NCI-H2029 (cell line): ENCODE data around the gene ITIH5.

Experiments
- DNase-seq: peaks from one replicate; lab custom pipeline; 2025; lab: John Stamatoyannopoulos, UW

The ITIH5 gene

DNA sequence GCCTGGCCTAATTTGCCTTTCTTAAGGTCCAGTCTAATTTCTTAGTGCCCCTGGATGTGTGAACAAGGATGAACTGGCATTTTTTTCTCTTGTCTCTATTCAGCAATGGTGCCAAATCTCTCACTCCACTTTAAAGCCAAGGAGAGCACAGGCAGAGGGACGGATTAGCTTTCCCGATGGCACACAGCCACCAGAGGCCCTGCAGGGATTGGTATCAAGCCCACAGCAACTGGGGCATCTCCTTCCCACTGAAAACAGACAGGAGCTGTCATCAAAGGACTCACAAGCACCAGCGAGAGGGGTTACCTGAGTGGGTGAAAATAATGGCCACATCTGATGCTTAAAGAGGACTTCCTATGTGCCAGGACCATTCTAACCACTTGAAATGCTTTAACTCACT, 83.1 kb downstream of the ITIH5 start:
- DNase-seq, result no peak

DNA sequence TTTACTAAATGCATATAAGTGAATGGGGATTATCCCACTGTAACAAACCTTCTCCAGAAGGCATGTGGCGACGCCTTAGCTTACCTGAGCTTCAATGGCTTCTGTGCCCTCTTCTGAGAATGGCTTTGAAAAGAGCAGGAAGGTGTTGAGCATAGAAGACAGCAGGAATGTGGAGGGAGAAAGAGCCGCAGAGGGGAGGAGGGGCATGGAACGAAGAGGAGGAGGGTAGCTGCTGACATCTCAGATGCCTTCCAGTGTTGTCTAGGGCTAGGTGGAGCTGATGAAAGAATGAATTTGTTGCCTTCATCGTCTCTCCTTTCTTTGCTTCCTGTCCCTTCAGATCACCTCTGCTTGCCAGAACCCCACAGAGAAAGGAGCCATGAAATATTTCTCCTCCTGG, 86.2 kb downstream of the ITIH5 start:
- no peak for DNase-seq

DNA sequence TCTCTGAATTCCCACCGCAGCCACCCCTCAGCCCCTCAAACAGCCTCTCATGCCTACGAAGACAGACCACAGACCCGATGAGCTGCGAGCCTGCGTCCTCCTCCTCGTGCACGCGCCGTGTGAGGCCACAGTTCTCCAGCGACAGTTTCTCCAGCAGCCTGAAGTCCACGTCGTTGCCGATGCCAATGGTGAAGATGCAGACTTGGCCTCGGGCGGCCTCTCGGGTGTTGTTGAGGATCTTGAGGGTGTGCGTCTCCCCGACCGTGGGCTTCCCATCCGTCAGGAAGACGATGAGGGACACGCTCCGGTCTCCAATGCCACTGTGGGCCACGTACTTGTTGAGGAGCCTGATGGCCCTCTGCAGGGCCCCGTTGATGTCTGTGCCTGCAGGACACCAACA, 87.1 kb downstream of the ITIH5 start:
- no peak for DNase-seq

DNA sequence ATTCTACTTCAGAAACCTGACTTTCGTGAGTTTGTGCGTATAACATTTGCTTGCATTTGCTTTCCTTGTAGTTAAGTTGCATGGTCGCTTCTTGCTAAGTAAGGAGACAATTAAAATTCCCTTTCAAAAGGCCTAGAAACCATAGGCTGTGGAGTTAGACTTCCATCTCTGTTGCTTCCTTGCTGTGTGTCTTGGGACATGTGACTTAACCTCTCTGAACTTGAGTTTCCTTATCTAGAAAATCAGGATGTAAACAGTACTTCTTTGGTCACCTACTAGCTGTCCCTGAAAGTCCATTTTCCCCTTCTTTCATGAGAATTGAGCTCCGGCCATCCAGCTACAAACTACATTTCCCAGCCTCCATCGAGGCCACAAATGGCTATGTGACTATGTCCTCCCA, 89.2 kb downstream of the ITIH5 start:
- no peak for DNase-seq

DNA sequence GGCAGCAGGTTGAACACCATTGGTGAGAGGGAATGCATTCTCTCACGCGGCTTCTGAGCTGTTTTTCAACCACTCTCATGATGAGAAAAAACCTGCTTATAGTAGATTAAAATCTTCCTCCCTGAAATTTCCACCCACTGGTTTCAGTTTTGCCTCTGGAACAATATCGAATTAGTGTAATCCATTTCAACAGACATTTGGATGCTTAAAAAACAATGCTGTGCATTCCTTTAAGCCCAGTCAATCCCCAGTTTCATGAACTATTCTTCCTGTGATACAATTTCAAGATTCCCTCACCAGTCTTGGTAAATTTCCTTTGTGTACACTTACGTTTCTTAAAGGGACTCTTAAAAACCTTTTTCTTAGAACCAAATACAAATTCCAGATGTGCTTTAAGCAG, 89.6 kb downstream of the ITIH5 start:
- DNase-seq, result no peak

DNA sequence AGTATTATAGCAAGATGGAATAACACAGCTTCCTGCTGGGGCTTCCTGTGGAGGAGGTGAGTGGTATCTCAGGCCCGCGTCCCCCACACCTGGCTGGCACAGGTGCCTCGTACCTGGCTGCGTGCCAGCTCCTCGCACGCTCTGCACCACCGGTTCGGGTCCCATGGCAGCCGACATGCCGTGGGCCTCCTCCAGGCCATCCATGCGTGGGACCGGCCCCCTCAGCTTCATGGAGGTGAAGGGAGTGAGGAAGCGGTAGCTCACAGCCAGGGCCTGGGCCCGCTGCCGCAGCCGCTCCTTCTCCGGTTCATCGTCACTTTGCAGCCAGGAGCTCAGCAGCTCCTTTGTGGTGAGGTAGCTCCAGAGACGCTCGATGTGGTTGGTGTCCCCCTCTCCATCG, 90.4 kb downstream of the ITIH5 start:
- no peak for DNase-seq

DNA sequence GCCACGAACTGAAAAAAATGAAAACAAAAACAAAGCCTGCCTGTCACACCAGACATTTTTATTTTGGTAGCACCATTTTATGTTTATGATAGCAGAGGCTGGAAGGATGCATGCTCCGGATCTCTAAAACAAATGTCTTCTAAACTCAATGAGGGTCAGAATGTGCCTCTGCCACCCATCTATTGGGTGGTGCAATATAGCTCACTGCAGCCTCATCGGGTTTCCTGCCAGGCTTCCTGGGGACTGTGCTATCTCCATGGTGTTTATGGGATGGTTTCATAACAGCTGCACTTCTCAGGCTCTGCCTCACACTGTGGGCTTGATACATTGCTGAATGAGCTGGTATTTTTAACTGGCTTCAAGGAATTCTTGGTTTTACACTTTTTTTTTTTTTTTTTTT, 94.4 kb downstream of the ITIH5 start:
- DNase-seq, result no peak

DNA sequence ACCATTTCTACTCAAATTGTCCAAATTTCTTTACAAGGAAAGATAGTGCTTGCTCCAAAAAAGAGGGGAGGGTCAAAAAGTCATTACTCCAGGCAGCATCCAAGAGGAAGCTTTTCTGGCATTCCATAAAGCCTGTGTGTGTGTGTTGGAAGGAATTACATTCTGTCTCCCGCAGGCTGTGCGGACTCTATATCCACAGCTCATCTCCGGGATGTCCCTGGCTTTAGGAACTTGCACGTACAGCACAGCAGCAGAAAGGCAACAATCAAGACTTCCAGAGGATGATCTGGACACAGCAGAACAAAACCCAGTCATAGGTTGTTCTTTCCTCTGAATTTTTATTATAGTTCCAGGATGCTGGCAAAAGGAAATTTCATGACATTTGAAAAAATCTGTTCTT, 94.8 kb downstream of the ITIH5 start:
- DNase-seq, result no peak

DNA sequence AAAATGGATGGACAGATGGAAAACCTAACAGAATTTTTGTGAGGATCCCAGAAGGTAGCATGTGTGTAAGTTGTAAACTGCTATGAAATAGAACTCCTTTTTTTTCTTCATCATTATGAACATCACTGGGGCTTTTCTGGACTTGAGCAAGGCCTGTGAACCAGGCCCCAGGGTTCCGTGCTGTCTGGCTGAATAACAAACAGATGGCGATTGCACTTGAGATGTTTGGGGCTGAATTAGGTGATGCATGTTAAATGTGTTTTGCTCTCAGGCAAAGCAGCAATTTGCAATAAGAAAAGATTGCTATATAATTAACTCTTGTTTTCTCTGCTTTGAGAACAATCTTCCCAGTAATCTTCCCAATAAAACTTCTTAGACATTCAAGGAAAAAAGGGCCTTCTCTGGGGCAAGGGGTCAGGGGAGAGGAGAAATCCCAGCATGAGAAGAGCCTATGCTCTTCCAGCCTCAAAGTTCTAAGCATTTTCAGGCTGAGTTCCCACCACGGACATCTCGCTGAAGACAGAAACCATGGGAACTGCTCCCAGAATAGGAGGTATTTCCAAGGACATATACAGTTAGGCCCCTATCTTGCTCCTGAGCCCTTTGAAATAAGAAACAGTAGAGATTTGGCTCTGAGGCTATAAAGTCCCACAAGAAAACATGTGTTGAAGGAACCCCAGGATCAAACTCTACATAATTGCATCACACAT, 98.7 kb downstream of the ITIH5 start:
- DNase-seq, result no peak

DNA sequence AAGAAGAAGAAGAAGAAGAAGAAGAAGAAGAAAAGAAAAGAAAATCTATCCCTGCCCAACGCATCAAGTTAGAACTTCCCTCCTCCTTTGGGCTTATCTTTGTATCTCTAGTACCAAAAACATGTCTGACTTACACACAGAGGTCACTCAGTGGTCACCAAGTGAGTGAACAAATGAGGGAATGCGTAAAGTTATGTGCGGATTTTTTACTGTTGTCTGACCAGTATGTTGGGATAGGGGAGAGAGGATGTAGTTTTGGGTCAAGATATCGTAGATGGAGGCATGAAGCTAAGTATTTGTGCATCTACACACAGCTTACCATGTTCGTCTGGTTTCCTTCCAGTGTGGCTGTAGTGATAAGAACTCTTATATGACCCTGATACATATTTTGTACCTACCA, 99.9 kb downstream of the ITIH5 start:
- DNase-seq, result no peak

DNA sequence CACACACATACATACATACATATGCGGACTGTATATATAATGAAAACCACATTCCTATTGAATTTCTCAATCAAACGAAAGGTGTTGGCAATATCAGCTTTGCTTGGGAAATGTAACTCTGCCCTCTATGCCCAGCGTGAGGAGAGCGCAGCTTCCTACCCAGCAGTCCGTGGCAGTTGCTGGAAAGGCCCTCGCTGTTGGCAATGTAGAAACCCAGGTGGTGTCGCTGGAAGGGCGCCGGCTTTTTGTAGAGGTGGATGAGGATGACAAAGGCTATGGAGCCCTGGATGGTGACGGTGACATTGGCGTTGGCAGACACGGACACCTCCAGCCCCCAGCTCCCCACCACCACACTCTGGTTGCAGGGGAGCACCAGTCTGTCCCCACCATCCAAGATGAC, 100.9 kb downstream of the ITIH5 start:
- no peak for DNase-seq

DNA sequence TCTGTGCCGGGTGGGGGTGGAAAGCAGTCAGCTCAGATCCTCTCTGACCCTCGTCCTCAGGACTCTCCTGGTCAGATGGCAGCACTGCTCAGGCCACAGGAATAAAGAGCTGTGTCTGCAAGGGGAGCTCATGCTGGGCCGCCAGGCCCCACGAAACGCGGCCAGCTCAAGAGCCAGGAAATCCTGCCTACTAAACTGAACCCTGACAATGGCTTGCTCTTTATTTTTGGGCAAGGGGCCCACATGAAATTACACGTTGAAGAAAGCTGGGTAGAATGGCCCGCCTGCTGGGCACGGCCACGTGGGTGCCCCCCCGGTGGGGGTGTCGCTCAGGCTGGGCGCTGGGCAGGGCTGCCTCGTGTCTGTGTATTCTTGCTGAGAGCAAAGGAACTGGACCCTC, 103.0 kb downstream of the ITIH5 start:
- DNase-seq, result no peak

DNA sequence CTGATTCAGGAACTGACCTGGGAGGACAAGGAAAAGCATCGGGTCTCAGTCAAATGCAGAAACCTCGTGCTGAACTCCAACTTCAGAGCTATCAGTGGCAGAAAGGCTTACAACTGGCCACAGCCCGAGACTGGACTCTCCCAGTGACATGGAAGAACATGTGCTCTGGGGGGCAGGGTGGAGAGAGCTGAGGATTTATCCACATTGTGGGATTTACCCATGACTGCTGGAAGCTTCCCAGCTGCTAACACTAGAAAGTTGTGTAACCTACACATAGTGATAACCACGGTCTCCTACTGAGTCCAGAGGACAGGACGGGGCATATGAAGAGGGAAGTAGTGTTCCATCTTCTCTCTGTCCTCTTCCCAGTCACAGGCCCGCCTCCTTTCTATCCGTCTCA, 103.4 kb downstream of the ITIH5 start:
- no peak for DNase-seq

DNA sequence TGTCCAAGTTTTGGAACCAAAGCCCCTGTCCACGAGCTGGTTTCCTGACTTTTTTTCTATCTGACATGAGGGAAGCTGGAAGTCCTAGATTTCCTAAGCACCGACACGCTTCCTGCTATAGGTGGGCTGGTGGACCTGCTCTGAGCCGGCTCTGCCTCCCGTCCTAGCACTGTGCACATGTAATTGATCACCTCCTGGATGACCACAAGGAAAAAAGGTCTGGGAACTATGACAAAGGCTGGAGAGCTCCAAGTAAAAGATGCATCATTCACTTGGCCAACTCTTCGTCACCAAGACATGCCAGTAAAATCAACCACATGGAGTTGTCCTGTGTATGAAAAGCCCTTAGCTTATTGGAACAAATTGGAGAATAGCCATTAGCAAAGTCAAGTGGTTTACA, 104.8 kb downstream of the ITIH5 start:
- DNase-seq, result no peak

DNA sequence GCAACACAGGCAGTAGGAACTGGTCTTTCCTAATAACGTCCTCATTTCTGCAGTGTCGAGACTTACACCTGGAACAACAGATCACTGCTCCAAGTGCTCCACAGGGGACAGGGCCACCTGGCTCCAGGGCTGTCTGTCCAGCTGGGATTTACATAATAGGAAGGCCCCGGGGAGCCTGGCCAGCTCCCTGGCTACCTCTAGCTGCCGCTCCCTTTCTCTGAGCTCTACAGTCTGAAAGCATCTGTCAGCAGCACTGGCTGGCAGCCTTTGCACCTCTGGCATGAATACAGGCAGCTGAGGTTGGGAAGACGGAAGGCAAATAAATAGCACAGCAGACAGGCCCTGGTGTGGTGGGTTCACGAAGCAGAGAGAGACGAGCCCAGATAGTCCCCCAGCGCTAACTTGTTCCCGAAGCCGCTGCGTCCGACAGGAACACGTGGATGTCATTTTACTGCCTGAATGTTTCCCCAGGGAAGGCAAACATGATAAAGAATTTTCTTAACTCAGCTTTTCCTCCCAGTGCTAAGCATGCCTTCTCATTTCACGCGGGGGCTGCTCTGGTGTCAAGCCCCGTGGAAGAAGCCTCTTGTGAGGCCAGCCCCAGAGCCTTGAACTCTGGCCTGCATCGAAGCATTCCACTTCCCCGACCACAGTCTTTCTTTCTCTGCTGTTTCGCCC, 105.4 kb downstream of the ITIH5 start:
- DNase-seq, result no peak

DNA sequence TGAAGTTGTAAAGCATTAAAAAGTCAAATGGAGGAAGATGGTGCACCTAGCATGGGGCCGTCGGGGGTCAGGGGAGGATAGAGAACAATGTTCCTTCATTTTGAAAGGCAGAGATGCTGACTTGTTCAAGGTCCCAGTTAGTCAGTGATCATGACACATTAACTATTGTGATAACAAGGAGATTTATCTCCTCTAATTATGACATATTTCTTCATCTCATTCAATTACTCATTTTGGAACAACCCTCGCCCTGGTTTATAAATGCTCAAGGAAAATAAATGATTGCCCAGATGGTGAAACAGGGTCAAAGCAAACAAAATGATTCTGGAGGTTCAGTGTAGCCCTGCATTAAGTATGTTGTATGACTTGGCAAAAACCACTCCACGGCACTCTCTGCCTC, 106.2 kb downstream of the ITIH5 start:
- no peak for DNase-seq

DNA sequence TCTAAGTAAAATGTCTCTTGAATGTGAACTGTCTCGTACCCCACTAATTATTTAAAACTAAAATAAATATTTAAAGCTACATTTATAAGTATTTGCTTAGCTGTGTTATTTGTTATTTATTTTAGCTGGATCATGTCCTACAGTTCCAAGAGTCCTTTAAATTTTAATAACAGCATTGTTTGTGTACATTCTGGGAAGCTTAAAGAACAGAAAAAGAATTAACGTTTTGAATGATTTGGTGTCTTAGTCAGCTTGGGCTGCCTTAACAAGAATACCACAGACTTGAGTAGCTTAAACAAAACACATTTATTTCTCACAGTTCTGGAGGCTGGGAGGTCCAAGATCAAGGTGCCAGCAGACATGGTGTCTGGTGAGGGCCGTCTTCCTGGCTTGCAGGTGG, 107.4 kb downstream of the ITIH5 start:
- DNase-seq, result no peak

DNA sequence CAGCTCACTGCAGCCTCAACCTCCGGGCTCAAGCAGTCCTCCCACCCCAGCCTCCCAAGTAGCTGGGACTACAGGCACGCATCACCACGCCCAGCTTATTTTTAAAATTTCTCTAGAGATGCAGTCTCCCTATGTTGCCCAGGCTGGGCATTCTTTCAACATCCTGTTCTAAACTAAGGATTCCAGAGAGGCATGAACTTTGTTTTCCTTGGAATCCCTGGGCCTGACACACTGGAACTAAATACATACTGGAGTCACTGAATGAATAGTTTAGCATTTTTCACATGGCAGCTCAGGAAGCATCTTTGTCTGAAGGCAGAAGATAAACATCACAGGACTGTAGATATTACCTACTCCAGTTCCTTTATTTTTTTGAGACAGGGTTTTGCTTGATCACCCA, 108.7 kb downstream of the ITIH5 start:
- DNase-seq, result no peak

DNA sequence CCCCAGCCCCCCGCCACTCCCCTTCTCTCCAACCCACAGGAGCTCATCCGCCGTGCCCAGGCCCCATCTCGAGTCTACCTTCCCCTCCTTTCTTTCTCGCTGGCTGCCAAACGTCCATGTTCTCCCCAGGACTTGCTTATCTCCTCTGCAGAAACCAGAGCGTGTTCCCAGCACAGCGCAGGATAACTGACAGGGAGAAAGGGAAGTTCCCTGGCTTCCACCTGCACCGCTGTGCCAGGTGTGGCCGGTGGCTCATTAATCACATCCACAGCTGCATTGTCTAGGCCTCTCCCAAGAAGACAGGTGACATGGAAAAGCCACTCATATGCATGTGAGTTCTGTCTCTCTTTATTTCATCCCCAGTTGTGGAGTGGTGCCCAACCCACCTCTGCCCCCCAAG, 113.2 kb downstream of the ITIH5 start:
- DNase-seq, result no peak

DNA sequence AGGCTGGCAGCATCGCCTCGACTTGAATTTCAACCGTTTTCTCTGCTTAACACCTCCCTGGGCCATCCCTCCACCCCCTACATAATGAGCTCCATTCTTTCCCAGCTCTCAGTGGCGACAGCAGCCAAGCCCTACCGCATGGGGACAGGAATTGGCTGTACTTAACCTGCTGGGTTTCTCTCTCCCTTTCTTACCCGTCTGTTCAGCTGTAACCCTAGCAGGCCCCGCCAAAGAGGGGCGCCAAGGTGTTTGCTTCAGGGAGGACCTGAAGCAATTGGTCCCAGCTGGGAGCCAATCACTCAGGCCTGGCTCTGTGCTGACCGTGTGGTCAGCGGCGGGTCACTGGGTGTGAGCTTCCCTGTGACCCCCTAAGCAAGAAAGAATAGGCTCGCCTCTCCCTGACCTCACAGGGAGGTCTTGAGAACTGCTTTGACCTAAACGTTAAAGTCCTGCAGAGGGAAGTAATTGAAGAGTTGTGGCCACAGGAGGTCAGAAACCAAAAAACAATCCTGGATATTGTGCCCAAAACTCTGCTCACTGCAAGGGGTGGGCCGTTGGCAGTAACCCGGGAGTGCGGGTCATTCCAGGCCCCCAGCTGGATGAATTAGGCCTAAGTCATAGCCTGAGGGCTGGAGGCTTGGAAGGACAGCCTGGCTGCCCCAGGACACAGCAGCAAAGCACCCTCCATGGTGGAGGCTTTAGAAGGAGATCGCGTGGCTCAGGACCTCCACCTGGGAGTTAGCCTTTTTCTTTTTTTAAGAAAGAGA, 114.6 kb downstream of the ITIH5 start:
- DNase-seq, result no peak

DNA sequence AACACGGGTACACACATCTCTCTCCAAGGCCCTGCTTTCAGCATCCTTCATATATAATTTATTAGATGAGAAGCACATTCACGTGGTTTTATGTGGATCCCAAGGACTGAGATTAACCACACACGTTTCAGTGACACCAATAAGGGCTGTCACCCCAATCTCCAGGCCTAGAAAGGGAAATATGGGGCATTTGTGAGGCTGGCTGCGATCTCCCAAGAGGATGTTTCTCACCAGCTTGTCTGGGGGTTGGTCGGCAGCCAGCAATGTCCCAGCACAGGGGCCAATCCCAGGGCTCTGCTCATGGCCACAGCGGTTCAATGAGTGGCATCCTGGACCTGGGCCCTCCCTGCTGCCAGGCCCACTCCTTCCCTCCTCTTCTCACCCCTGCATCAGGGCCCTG, 115.5 kb downstream of the ITIH5 start:
- no peak for DNase-seq

DNA sequence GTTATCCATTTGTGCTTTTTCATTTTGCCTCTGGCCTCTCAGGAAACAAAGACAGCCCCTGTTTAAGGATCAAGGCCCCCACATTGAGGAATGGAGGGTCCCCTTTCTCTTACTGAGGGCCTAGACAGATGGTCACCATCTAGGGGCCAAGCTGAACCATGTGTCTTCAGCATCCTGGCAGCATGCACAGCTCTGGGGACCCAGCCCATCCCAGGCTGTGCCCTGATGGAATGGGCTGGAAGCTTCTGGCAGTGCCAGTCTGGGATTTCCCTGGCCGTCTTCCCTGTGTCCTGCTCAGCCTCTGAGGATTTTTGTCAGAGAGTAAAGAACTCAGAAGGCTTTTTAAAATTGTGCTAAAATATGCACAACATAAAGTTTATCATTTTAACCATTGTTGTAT, 116.8 kb downstream of the ITIH5 start:
- no peak for DNase-seq

DNA sequence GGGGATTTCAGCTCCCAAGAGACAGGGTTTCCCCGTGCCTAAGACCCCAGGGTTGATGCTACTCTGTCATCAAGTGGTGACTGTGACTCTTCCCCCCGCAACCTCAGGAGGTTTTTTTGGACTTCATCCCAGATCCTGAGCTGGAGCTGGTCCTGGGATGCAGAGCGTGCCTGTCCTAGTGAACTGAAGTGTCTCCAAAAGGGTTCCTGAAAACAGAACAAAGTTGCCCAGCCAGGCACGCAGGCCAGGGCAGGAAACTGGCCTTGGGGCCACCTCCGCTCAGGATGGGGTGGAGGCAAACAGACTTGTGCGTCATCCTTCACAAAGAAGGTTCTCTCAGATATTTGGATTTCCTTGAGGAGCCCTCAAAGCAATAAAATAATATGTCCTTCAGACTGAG, 118.9 kb downstream of the ITIH5 start:
- no peak for DNase-seq
